Stimulated activated CD4-positive, alpha-beta T cell treated with anti-CD3 and anti-CD28 coated beads, TNF-alpha, amount 100 ng/mL, for 1 hour (primary cell): ENCODE results near the gene TEAD2.

Source experiments
- DNase-seq, 3 donors: peaks; one replicate each; pipeline ENCODE4 v3.0.0-alpha.2; 2020; ENCODE audit warnings: low read depth in 3 of 3, low spot score in 1 of 3

Gene TEAD2

DNA sequence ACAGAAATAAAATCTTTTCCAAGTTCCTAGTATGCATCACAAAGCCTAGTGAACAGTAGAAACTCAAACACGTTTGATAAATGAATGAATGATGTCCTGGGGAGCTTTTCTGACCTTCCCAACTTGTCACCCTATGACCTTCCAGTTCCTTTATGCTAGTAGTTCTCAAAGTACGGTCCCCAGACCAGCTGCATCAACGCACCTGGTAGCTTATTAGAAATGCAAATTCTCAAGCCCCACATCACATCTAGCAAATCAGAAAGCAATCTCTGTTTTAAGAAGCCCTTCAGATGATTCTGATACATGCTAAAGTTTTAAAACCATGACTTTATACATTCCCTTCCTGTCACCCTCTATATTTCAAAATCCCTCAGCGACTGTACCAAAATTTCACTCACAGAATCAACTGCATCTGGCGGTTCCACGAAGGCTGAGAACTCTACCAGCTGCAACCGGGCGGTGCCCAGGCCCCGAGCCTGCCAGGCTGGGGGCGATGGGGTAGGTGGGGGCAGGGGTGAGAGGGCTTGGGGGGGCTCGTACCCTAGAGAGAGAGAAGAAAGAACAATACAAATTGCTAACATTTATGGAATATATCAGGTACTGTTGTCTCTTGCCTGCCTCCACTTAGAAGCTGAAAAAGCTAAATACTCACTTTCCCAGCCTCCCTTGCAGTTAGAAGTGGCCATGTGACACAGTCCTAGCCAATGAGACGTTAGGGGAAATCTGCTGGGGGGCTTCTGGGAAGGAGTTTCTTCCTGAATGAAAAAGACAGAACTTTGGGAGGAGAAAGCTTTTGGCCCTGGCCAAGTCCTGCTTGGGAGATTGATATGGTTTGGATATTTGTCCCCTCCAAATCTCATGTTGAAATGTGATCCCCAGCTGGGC lies 13.7 kb downstream of the TEAD2 start:
- no peak for DNase-seq

GRCh38 chr19:49347835-49348234 lies 14.4 kb downstream of the TEAD2 start:
- no peak for DNase-seq

DNA sequence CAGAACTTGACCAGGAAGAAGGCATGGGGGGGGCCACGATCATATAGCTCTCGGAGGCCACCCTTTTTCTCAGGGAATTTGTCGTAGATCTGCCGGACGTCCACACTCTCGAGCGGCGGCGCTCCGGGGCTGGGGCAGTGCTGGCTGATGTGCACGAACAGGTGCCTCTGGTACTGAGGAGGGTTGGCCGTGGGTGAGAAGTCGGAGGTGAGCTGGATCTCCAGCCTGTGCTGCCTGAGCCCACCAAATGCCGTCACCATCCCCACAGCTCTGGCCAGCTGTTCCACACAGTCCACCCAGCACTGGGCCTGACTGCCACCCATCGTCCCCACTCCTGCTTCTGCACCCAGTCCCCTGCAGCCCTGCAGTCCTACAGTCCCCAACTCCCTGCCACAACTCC lies 15.0 kb downstream of the TEAD2 start:
- no peak for DNase-seq

DNA sequence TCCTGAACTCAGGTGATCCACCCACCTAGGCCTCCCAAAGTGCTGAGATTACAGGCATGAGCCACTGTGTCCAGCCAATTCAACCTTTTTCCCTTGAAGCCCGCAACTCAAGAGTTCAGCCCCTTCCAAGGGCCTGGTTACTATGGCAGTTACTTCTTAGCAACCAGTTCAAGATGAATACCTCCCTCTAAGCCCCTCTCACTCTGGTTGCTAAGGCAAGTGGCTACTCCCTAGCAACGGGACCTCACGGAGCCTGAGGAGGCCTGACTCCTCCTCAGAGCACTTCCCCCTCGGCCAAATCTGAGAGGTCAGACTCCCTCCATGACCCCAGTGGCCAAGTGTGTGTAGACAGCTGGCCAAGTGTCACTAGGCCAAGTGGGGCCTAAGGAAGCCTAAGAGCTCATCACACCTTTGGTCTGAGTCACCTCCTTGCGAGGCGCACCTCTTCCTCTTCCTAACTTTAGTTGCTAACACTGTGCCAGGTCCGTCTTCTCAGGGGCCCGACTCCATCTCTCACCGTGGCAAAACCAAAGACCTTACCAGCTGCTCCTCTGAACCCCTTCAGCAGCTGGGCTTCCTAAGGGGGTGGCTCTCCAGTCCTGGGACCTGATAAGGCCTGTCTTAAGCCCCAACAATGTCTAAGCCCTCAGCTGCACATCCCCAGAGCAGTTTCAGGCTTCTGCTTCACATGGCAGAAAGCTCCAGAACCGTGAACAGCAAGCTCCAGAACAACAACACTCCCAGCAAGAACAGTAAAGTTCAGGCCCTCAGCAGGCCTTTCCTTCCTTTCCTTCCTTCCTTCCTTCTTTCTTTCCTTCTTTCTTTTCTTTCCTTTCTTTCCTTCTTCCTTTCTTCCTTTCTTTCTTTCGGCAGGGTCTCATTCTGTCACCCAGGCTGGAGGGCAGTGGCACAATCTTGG lies 17.5 kb downstream of the TEAD2 start:
- no peak for DNase-seq

DNA sequence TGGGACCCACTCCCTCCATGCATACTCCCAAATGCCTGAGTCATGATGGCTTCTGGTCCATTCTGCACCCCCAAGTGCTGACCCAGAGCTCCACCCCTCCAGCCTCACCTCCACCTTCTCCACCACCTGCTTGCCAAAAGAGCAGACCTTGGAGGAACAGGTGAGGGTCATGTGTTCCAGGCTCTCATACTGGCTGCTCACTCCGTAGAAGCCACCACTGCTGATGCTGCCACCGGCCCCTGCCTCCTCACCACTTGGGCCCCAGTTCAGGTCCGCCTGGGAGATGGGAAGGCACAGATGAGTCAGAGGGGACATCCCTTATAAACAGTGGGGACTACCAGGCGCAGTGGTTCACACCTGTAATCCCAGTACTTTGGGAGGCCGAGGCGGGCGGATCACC lies 19.1 kb downstream of the TEAD2 start:
- no peak for DNase-seq

DNA sequence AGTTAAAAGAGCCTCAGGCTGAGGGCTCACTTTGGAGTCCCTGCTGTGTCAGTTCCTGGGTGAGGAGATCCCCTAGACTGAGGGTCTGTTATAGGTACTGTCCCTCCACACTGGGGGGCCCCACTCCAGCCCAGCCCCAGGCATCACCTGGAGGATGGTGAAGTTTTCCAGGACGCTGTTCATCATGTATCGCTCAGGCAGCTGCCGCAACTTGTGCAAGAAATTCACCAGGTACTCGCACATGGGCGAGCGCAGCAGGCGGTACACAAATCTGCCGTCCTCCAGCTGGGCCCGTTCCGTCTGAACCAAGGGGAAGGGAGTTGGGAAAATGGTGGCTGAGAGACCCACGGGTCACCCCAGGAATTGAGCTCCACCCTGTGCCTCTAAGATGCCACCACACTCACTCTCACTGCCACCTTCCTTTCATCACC lies 19.9 kb downstream of the TEAD2 start:
- no peak for DNase-seq

- no peak for DNase-seq
These were observed 21.1 kb downstream of the TEAD2 start for GRCh38 chr19:49340865-49341718.

GRCh38 chr19:49340069-49340864 lies 21.9 kb downstream of the TEAD2 start:
- DNase-seq = no peak

- DNase-seq = no peak
These were observed 22.7 kb downstream of the TEAD2 start for GRCh38 chr19:49339301-49340068.

DNA sequence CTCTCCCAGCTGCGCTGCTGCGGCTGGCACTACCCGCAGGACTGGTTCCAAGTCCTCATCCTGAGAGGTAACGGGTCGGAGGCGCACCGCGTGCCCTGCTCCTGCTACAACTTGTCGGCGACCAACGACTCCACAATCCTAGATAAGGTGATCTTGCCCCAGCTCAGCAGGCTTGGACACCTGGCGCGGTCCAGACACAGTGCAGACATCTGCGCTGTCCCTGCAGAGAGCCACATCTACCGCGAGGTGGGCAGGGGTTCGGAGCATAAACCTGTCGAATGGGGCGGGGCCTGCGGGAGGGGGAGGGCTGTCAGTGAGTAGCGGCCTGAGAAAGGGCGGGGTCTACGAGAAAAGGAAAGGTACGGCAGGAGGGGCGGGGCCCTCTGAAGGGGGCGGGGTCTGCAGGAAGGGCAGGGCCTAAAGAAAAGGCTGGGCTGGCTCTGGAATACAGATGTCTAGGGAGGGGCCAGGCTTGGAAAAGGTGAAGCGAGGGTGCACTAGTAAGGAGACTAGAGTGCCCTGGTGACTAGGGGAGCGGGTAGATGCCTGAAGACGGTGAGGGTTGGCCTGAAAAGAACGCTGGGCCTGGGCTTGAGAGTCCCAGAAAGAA lies 23.4 kb downstream of the TEAD2 start:
- DNase-seq = no peak

DNA sequence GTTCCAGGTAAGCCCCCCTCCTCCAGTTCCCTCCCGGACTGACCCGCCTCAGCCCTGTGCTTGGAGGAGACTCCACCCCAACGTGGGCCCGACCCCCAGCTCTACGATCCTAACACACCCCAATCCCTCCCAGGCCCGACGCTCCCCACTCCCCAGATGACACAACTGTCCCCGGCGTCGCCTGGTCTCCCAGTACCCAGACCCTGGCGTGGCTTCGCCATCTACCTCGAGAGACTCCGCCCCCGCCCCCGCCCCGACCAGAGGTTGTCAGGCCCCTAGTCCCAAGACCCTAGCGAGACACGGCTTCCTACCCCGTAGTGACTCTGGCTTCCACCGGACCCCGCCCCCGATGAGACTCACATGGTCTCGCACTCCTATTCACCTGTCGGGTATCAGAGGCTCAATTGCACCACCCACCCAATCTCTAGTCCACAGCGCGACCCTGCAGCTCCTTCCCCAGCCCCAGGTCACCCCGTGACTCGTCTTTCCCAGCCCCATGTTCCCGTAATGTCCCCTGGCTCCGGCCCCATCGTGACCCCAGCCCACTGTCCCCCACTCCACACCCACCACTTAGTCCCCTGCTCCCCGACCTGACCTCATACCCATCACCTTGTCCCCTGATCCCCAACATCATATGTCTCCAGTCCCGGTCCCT lies 24.1 kb downstream of the TEAD2 start:
- DNase-seq = no peak

DNA sequence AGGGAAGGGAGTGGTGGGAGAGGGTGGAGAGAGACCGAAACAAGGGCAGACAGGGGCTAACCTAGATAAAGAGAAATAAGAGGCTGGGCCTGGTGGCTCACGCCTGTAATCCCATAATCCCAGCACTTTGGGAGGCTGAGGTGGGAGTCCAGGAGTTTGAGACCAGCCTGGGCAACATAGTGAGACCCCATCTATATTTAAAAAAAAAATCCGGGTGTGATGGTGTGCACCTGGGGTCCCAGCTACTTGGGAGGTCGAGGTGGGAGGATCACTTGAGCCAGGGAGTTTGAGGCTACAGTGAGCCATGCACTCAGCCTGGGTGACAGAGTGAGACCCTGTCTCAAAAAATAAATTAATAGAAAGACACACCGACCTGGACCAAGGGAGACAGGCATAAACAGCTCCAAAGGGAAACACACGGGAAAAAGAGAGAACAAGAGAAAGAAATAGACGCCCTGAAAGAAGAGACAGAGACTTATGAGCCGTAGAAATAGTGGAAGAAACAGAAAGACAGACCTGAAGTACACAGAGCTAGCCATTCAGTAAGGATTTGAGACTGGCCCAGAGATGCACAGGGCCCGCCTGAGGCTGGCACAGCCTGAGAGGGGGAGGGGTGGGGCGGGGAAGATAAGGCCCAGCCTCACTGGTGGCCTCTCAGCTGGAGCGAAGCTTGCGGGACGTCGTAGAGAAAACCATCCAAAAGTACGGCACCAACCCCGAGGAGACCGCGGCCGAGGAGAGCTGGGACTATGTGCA lies 24.8 kb downstream of the TEAD2 start:
- no peak for DNase-seq

GRCh38 chr19:49336482-49337266 lies 25.5 kb downstream of the TEAD2 start:
- DNase-seq = no peak

- DNase-seq = no peak
These were observed 26.3 kb downstream of the TEAD2 start for GRCh38 chr19:49335784-49336481.

- DNase-seq = peak in 1 of 3 donors; percentile 39
These were observed 27.0 kb downstream of the TEAD2 start, which contains the start of gene CD37 for GRCh38 chr19:49335071-49335783. Gene CD37 (plus strand): TSS chr19:49335406. CDS start chr19:49335541, 135 bp downstream.
